HepG2 (cell line): ENCODE measurements around the gene C1R. TPM values are rescaled to one million over a fixed set of nuclear protein-coding genes. Genes with fewer than 3 reads are reported as not detected.

Experiments used
- AKNA ChIP-seq: sonication (generic); formaldehyde crosslinking; IDR thresholded peaks from 2 replicates; pipeline ENCODE4 v1.4.0; 2020; ENCODE audit warnings: missing genetic modification reagents, borderline replicate concordance
- ARID4A ChIP-seq: sonication (generic); formaldehyde crosslinking; IDR thresholded peaks from 2 replicates; pipeline ENCODE4 v1.5.0; 2020; ENCODE audit warnings: mild to moderate bottlenecking, missing genetic modification reagents, borderline replicate concordance
- FOXK2 ChIP-seq: fragments of 450-650 bp; IDR thresholded peaks from 2 replicates; pipeline ENCODE4 v1.6.1; 2016
- LBX2 ChIP-seq: sonication (generic); formaldehyde crosslinking; IDR thresholded peaks from 2 replicates; pipeline ENCODE4 v1.5.0; 2020; ENCODE audit warnings: missing genetic modification reagents, mild to moderate bottlenecking, borderline replicate concordance
- RBM39 ChIP-seq: fragments of 200-400 bp; formaldehyde crosslinking; IDR thresholded peaks from one replicate; pipeline ENCODE4 v1.6.1; 2018; ENCODE audit warnings: antibody characterized with exemption, mild to moderate bottlenecking, low read depth, low read length; ENCODE audit not compliant: poor library complexity, severe bottlenecking
- ZNF317 ChIP-seq: sonication (generic); formaldehyde crosslinking; IDR thresholded peaks from 2 replicates; pipeline ENCODE4 v1.5.0; 2020; ENCODE audit warnings: mild to moderate bottlenecking, missing genetic modification reagents
- ZNF407 ChIP-seq: sonication (generic); formaldehyde crosslinking; IDR thresholded peaks from one replicate; pipeline ENCODE4 v1.5.1; 2020; ENCODE audit warnings: mild to moderate bottlenecking, missing genetic modification reagents; ENCODE audit errors: not compliant biosample characterization
- ZNF569 ChIP-seq: sonication (generic); formaldehyde crosslinking; IDR thresholded peaks from 2 replicates; pipeline ENCODE4 v1.5.0; 2020; ENCODE audit warnings: mild to moderate bottlenecking, missing genetic modification reagents, moderate library complexity, borderline replicate concordance
- ZNF883 ChIP-seq: sonication (generic); formaldehyde crosslinking; IDR thresholded peaks from 2 replicates; pipeline ENCODE4 v1.5.1; 2020; ENCODE audit warnings: mild to moderate bottlenecking, missing genetic modification reagents; ENCODE audit errors: not compliant biosample characterization
- polyA plus RNA-seq, 8 experiments: library from polyadenylated mRNA; depleted of rRNA in 3 of 8; stranded (reverse) in 7 of 8; unstranded in 1 of 8; fragments of >200 nt; fragmentation: Illumina TruSeq in 4 of 8; extraction: Trizol in 4 of 8; gene quantifications; 2 replicates each; pipeline versions ENCODE4 v1.2.1 to v1.2.3, GENCODE V29; 2011 to 2016; ENCODE audit warnings: low read depth in 4 of 8, missing spikeins in 1 of 8, mixed read lengths in 1 of 8; ENCODE audit not compliant: insufficient read depth in 1 of 8
- total RNA-seq, 5 experiments: library from RNA; depleted of rRNA; stranded (reverse); fragments of >200 nt; fragmentation: Illumina TruSeq; extraction: Trizol; gene quantifications; 2 replicates each; pipeline ENCODE4 v1.2.3, GENCODE V29; 2016; ENCODE audit warnings: low read depth in 1 of 5

Gene C1R
- total and polyA plus RNA-seq, 2 of the 13 experiments (the other 11 are each of a cell fraction or from before 2014, with no cell fraction given): 3.5 to 6.5 TPM

- TF ChIP-seq ZNF883 (CRISPR knock-in tag): no peak
- TF ChIP-seq RBM39: no peak
- TF ChIP-seq ARID4A (CRISPR knock-in tag): no peak; the same call in 1 of the 2 replicates
- TF ChIP-seq AKNA (CRISPR knock-in tag): no peak
- TF ChIP-seq LBX2: no peak
- TF ChIP-seq ZNF407 (CRISPR knock-in tag): no peak
- no peak for TF ChIP-seq ZNF317 (CRISPR knock-in tag)
- TF ChIP-seq FOXK2: no peak
- TF ChIP-seq ZNF569 (CRISPR knock-in tag): no peak
Measured at GRCh38 chr12:7123806-7124522, 31.7 kb upstream of the C1R start (continued).
